GM12875 (cell line): Measurements from ENCODE around the gene NOB1.
A peak's percentile ranks its signal among the peaks of the same experiment; 100 is the strongest.

Experiments used
- H3K4me3 ChIP-seq: one replicate; pipeline ENCODE4 v1.5.1; 2011; ENCODE audit warnings: low read depth, low read length, control low read depth
- CTCF ChIP-seq: IDR thresholded peaks from 2 replicates; pipeline ENCODE4 v1.5.1; 2011; ENCODE audit warnings: low read depth, mild to moderate bottlenecking, control low read depth, inconsistent platforms, low read length, moderate library complexity, borderline replicate concordance; ENCODE audit not compliant: insufficient read depth

NOB1 gene

GRCh38 chr16:69771651-69771967 is 16.9 kb upstream of the NOB1 start:
- TF ChIP-seq CTCF = no peak
- H3K4me3 ChIP-seq = no peak overlapping the region

- no peak for TF ChIP-seq CTCF
- H3K4me3 ChIP-seq = no peak overlapping the region
Observed at GRCh38 chr16:69769404-69769803, 14.7 kb upstream of the NOB1 start.

GRCh38 chr16:69768666-69769065 is 13.9 kb upstream of the NOB1 start:
- no peak overlapping the region for H3K4me3 ChIP-seq
- no peak for TF ChIP-seq CTCF

GRCh38 chr16:69767459-69768229 is 12.9 kb upstream of the NOB1 start:
- no peak overlapping the region for H3K4me3 ChIP-seq
- TF ChIP-seq CTCF = no peak

- TF ChIP-seq CTCF = no peak
- H3K4me3 ChIP-seq = no peak overlapping the region
Observed at GRCh38 chr16:69763599-69763942, 8.8 kb upstream of the NOB1 start.

- peak overlapping the region; percentile 56 for H3K4me3 ChIP-seq
Observed at GRCh38 chr16:69762814-69763598, 8.3 kb upstream of the NOB1 start.

More at GRCh38 chr16:69762814-69763598, 8.3 kb upstream of the NOB1 start:
- no peak for TF ChIP-seq CTCF
